ENCODE data around the gene TTLL8. TPM values are rescaled to one million over a fixed set of nuclear protein-coding genes. Genes with fewer than 3 reads are reported as not detected.

TTLL8 gene
- total and polyA plus RNA-seq, 2 donors (not counting 3 experiments of a cell fraction or from before 2014, with no cell fraction given) = not detected

DNA sequence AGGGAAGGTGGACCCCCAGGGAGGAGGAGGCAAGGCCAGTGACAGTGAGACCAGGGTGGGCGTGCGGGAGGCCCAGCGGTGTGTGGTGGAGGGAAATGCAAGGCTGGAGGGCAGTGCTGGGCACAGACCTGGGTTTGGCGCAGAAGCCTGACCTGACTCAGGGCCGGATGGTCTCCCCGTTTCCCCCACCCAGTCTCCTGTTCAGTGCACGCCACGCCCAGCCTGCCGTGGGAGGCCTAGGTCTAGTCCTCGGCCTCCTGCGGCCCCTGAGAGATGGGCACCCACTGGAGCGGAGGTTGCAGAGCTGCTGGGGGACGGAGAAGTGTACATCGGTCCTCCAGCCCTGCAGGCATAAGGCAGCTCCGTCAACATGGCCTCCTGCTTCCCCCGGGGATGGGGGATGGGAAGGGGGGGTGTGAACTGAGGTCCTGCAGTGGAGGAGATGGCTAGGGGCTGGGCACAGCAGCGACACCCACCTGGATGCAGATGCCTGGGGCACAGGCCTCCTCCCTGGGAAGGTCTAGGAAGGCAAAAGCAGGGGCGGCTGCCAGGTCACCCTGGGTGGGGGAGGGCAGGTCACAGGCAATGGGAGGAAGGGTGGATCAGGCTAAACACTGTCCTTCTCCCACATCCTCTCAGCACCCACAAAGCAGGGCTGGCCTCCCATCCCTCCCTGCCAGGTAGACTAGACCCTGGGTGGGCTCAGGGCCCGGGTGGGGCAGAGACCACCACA, 61.4 kb downstream of the TTLL8 start:
- H3K9ac ChIP-seq (replicated peaks; ENCODE audit: extremely low read depth, insufficient read depth, low read length) = no peak overlapping the region
- no peaks in the 10 kb centered on the region for H3K36me3 ChIP-seq (ENCODE audit: control insufficient read depth in 2 of 2, extremely low read depth in 1 of 2, insufficient read depth in 2 of 2, low read length in 2 of 2)
- no peaks in the 10 kb centered on the region for H3K9me1 ChIP-seq (replicated peaks; ENCODE audit: control insufficient read depth, extremely low read depth, insufficient read depth, low read length)
- no peak overlapping the region for H3K4me3 ChIP-seq (replicated peaks in 1 of 3; ENCODE audit: insufficient read depth in 1 of 3, low read depth in 1 of 3, low read length in 3 of 3)
- DNase-seq (ENCODE audit: low read depth, low spot score) (no peak), FAIRE-seq (no peak)
- POLR2A ChIA-PET = no interaction called here
- TF ChIP-seq CTCF (IDR thresholded peaks at IDR 0.05; ENCODE audit: extremely low read depth in 1 of 2, insufficient read depth in 1 of 2, low read depth in 1 of 2, low read length in 2 of 2) (no peak), GATA2 (IDR thresholded peaks at IDR 0.05; ENCODE audit: insufficient read depth, insufficient read length, low read depth, low read length) (no peak), POLR2A (IDR thresholded peaks at IDR 0.05; ENCODE audit: low read depth, low read length) (no peak), POLR2AphosphoS5 (IDR thresholded peaks at IDR 0.05; ENCODE audit: insufficient read depth, low read depth, low read length) (no peak), EZH2 (IDR thresholded peaks at IDR 0.05; ENCODE audit: borderline replicate concordance, low read depth, low read length, severe bottlenecking) (no peak), FOS (IDR thresholded peaks at IDR 0.05; ENCODE audit: borderline replicate concordance, insufficient read depth, low read length) (no peak), MYC (IDR thresholded peaks at IDR 0.05; ENCODE audit: low read depth, low read length) (no peak), JUN (IDR thresholded peaks at IDR 0.05; ENCODE audit: borderline replicate concordance, insufficient read depth, insufficient read length, low read depth) (no peak)
- TF ChIP-seq, protein P1, sequence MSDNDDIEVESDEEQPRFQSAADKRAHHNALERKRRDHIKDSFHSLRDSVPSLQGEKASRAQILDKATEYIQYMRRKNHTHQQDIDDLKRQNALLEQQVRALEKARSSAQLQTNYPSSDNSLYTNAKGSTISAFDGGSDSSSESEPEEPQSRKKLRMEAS (IDR thresholded peaks at IDR 0.05; ENCODE audit: insufficient read depth, insufficient read length) = no peak
- H3K4me1 ChIP-seq (ENCODE audit: control insufficient read depth, extremely low read depth, insufficient read depth, low read length) = no peaks in the 10 kb centered on the region
- no peaks in the 10 kb centered on the region for H3K79me2 ChIP-seq (ENCODE audit: control insufficient read depth, insufficient read depth, low read length)
- no TSS peak for BruUV-seq (replicated peaks)
- CTCF ChIA-PET = interaction anchor here (4.7 kb wide), 1 partner anchor 34 kb away, joined by 50 read pairs; no protein-coding TSS in a partner anchor
- H2AFZ ChIP-seq (ENCODE audit: low read depth, low read length) = no peak overlapping the region
- intact Hi-C loops (cut with micrococcal nuclease) = no loop called here
- no peaks in the 10 kb centered on the region for H3K27me3 ChIP-seq (ENCODE audit: control insufficient read depth in 2 of 2, insufficient read depth in 2 of 2, low read length in 2 of 2)
- dilution Hi-C loops (cut with MboI; ENCODE audit: extremely low pct_ligation_motif_present, low sequenced_read_pairs) = no loop called here
- H4K20me1 ChIP-seq (replicated peaks; ENCODE audit: control insufficient read depth, extremely low read depth, insufficient read depth, low read length) = no peaks in the 10 kb centered on the region
- H3K27ac ChIP-seq (ENCODE audit: insufficient read depth, low read depth, low read length) = no peak overlapping the region
- no peaks in the 10 kb centered on the region for H3K9me3 ChIP-seq (replicated peaks; ENCODE audit: control insufficient read depth, insufficient read depth, low read length)
- H3K4me2 ChIP-seq (ENCODE audit: insufficient read depth, low read length) = no peak overlapping the region
